NCI-H128 (cell line): Measurements from ENCODE around the gene SLC5A10.
"Not testable (repeated sequence)": the region's sequence is repeated elsewhere in the genome, so short reads cannot be mapped to it uniquely, and the experiment has no call there.

ENCODE experiments used
- DNase-seq: peaks from one replicate; lab custom pipeline; 2025; ENCODE audit not compliant: unreplicated experiment; lab: John Stamatoyannopoulos, UW

Gene SLC5A10

DNA sequence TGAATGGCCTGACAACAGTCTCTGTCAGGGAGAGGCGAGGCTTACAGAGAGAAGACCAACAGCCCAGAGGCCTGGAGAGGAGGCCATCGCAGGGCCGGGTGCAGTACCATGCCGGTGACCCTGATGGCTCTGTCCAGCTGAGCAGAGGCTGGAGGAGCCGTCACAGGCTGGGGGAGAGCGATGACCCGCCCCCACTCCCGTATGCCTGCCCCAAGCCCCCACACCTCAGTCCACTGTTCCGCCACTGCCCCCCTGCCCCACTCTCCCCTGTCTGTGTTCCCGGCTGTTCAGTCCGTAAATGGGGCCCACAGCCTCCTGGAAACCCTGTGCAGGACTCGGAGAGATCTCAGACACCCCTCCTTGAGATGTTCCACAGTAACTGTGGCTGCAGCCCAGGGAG lies 65.4 kb downstream of the SLC5A10 start:
- DNase-seq: no peak

DNA sequence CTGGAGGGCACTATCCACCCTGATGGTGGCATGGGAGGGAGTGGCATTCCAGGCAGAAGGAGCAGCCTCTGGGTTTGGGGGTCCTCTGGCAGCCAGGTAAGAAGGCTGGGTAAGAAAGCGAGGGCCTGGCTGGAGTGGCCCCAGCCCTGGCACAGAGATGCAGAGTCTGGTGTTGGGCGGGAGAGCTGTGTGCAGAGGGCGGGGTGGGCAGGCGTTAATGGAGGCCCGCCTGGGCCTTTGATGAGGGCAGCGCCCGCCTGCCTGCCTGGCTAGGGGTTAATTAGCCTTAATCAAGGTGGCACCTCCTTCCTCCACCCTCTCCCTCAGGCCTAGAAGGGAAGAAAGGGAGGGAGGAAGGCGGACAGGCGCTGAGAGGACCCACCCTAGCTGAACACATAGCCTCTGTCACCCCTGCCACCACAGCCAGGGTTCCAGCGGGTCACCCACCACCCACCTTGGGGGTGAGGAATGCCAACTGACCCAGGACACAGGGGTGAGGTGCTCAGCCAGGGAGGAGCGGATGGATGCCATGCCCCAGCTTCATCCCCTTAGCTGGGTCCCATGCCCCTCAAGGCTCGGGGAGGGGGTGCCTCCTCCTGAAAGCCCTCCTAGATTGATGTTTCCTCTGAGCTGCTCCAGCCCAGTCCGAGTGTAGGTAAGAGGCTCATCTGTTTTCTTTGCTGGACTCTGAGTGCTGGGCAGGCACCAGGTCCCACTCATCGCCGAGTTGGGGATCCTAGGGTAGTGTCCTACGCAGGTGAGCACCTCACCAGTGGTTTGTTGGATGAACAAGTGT lies 66.0 kb downstream of the SLC5A10 start:
- no peak for DNase-seq

DNA sequence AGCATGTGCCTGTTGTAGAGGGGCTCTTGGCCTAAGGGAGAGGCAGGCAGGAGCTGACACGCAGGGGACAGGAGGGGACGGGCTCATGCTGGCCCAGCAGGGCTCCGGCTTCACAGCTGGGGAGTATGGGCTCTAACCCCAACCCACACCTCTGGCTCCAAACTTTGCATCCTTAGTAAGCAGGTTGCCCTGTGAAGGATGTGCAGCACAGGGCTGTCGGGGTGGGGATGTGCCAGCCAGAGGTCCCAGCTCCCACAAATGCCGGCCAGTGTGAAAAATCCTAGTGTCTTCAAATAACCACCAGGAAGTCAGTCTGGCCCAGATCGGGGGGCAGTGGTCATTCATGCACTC lies 66.6 kb downstream of the SLC5A10 start:
- no peak for DNase-seq

DNA sequence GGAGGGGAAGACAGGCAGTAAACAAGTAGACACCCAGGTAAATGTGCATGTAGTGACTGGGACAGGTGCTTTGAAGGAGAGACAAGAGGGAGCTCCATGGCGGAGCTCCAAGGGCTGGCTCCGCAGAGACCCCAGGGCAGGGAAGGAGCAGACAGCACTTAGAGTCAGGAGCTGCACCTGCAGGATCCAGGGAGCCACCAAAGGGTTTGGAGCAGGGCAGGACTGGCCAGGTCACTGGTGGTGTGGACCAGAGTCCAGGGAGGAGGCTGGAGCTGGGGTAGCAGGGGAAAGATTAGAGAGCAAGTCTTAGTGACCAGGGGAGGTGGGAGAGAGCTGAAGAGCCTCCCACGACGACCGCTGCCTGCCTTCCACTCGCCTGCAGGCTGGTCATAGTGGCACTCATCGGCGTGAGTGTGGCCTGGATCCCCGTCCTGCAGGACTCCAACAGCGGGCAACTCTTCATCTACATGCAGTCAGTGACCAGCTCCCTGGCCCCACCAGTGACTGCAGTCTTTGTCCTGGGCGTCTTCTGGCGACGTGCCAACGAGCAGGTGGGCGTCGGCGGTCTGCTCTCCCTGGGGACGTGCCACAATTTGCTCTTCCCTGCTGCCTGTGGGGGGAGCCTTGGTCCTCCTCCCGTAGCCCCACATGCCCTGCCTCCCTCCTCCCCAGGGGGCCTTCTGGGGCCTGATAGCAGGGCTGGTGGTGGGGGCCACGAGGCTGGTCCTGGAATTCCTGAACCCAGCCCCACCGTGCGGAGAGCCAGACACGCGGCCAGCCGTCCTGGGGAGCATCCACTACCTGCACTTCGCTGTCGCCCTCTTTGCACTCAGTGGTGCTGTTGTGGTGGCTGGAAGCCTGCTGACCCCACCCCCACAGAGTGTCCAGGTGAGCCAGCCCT lies 67.3 kb downstream of the SLC5A10 start:
- no peak for DNase-seq

DNA sequence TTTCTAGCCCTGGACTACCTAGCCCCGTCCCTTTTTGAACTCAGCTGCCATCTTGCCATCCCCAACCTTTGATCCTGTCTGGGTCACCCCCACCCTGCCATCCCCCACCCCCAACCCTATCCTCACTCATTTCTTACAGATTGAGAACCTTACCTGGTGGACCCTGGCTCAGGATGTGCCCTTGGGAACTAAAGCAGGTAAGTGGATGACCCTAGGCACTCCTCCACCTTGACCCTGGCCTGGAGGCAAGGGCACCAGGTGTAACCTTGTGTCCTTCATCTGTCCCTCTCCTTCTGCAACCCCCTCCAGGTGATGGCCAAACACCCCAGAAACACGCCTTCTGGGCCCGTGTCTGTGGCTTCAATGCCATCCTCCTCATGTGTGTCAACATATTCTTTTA lies 68.1 kb downstream of the SLC5A10 start:
- DNase-seq: no peak

DNA sequence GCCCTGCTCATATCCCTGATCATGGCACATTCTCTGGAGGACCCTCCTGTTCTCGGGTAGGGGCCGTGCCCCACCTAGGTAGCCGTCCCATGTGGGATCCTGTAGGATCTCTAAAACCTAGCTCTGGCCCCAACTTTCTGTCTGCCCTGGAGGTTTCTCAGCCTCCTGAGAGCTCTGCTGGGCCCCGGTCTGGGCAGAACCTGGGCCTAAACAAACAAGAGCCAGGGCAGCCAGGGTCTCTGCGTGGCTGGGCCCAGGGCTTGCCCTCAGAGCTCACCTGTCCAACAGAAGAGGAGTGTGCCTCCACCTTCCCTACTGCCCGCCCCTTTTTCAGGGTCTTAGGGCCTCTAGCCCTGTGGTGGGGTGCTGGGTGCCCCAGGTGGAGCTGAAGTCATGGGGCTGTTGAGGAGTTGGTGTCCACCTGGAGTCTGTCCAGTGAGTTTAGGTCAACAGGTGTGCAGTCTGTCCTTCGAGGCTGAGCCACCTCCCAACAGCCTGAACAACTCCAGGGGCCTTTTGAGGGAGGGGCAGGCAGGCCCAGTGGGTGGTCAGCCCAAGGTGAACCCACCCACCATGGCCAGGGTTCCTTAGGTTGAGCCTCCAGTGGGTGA lies 69.2 kb downstream of the SLC5A10 start:
- not testable (repeated sequence) for DNase-seq

DNA sequence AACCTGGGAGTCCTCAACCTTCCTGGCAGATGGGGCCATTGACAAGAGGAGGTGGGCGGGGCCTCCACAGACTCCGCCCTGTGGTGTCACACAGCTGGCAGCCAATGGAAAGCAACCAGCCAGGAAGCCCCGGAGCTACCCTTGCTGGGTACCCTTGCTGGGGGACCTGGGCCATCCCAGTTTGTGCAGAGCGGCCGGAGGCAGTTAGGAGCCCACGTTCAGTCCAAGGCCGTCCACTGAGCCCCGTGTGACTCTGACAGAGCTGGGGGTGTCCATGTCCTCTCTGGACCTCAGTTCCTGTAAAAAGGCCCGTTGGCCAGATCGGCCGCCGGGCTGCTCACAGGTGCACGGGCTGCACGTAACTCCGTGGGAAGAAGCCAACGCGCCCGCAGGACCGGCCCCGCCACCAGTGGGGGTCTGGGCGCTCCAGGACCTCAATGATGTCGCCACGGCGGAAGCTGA lies 69.7 kb downstream of the SLC5A10 start:
- DNase-seq: no peak

DNA sequence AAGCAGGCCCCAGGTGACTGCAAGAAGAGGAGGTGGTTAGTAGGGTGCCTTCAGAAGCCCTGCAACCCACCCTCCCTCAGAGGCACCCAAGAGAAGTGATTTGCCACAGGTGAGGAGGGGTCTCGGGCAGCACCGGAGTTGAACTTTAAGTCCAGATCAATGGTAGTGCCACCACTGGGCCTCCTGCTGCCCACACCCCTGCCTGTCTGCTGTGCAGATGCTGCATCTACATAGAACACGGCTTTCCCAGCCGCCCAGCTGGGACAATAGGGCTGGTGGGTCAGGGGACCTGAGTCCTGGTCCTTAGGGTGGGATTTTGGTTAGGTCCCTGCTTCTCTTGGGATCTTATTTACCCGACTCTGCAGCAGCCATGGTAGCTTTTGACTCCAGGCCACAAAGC lies 70.2 kb downstream of the SLC5A10 start:
- DNase-seq: no peak

DNA sequence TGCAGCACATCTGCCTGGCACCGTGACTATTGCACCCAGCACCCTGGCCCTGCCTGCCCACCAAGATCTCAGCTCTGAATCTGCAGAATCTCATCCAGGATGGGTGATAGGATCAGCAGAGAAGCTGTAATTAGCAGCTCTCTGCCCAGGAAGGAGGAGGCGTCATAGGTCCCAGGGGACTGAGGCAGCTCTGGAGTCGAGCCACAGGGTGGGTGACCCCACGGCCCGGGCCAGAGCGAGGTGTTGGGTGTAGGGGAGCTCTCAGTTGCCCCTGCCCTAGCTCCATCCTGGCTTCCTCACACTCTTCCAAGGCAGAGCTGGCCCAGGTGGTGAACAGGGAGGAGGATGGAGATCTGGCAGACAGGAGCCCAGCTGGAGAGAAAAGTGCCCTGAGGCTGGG lies 70.8 kb downstream of the SLC5A10 start:
- DNase-seq: no peak

DNA sequence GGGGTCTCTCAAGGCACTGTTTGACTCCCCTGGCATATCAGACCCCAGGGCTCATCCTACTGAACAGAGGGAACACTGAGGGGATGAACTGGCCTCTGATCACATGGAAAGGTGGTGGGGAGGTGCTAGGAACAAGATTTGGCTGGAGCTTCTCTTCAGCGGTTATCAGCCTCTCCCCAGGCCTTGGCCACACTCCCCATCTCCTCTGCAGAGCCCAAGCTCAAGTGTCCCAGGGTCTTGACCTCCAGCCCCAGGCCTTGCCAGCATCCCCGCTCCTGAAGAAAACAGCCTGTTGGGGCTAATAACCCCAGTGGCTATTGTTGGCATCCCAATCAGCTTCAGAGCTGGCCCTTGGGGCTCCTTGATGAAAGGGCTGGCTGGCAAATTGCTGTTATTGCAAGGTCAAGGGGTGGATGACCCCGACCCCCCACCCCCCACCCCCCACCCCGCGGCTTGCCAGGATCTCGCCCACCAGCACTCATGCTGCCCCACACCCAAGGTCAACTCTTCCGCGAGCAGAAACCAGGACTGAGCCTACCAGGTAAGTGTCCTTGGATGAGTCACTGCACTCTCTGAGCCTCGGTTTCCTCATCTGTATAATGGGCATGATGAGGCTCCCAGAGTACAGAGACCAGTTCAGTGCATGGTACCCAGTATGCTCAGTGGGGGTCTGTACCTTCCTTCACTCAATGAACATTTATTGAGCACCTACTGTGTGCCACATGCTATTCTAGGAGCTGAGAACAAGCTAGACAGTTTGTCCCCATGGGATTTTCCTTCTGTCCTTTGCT lies 71.4 kb downstream of the SLC5A10 start:
- no peak for DNase-seq

DNA sequence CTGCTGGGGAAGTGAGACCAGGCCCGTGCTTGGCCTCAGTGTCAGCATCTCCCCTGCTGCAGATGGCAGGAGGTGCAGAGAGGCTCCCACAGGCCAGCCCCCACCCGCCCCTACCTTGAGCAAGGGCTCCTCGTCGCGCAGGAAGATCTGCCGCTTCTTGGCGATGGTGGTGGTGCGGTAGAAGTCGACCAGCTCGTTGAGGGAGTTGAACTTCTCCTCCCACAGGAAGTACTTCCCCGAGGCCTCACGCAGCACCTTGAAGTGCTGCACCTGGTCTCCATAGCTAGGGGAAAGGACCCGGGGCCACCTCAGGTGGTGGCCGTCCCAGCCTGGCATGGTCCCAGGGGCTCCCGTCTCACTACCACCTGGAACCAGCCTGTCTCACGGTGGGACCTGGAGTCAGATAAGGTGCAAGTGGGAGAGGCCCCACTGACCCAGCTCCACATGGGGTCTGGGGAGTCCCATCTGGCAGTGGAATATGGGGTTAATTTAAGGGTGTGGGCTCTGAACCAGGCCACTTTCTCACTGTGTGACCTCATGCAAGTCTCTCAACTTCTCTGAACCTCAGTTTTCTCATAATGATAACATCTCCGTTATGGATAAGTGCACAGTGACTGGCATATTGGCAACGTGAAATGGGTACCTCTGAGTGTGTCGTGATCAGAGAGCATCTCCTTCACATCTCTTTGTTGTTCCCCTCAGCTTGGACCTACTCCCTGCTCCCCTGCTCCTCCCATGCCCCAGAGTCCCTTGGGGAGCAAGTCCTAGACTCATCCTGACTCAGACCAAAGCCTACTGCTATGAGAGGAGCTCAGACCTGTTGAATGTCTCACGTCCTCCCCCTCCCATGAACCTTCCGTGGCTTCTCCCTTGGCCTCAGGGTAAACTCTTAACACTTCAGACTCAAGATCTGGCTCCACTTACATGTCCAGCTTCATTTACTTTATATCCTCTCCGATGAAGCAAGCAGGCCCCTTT lies 72.4 kb downstream of the SLC5A10 start:
- DNase-seq: no peak

DNA sequence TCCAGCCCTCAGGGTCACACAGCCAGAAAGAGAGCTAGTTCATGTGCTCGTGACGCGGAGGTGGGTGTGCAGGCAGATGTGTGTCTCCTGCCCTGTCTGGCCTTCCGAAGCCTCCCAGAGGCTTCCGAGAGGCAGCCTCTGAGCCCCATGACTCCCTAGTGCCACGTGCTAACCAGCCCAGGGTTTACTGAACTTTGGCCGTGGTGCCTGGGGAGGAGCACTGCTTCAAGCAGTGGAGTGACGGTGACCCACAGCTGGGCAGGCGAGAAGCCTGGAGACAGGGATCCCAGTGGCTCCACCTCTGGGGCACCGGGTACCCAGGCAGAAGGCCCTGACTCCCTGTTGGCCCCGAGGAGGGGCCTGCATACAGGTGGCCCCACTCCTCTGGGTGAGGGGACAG lies 76.7 kb downstream of the SLC5A10 start:
- DNase-seq: not testable (repeated sequence)

DNA sequence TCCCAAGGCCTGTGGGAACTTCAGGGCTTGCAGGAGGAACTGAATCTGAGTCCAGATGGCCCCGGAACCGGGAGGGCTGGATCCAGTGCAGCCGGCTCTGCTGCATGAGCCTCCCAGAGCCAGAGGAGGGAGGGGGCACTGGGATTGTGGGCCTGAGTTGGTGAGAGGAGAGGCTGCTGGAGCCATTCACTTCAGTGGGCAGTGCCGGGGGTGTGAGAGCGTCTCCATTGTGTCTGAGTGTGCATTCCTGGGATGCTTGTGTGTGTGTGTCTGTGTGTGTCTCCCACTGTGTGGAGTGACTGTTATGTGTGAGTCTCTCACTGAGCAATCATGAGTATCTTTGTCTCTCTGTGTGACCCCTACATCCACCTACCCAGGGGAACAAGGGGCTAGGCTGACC lies 77.8 kb downstream of the SLC5A10 start:
- DNase-seq: not testable (repeated sequence)

DNA sequence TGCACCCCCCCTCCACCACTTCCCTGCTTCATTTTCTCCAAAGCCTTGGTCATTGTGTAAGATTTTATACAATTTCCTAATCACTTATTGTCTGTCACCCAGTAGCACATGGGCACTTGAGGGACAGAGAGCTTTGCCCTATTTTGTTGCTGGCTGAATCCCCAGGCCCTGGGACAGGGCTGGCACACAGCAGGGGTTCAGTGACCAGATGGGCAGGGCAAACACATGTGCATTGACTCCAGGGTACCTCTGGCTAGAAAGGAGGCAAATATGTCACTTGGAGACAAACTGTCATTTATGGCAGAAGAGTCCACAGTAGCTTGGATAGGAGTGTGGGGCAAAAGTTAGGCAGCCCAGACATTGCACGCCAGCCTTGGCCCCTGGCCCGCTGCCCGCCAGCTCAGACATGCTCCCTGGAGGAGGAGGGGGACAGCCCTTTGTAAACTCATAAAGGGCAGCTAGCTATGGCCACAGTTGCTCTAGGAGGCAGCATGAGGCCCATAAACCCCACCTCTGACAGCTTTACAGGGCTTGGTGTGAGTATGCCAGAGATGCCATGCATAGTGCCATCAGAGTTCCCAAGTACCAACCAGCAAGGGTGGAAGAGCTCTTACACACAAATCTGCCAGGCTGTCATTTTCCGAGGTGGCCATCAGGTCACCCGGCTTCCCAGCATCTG lies 78.9 kb downstream of the SLC5A10 start:
- DNase-seq: not testable (repeated sequence)

DNA sequence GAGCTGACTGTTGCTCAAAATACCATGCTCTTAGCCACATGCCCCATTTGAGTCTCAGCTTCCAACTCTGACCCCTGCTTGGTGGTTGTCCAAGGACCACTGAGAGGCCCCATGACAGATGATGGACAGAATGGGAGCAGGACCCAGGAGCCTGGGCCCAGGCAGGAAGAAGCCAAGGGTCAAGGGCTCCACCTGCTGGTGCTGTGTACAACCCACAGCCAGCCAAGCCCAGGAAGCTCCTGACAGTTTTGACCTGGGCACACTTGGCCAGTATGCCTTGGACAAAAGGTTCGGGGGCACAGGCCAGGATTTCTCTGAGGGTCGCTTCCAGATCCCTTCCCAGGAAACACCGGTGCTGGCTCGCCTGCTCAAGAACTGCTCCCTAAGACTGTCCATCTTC lies 79.8 kb downstream of the SLC5A10 start:
- not testable (repeated sequence) for DNase-seq

DNA sequence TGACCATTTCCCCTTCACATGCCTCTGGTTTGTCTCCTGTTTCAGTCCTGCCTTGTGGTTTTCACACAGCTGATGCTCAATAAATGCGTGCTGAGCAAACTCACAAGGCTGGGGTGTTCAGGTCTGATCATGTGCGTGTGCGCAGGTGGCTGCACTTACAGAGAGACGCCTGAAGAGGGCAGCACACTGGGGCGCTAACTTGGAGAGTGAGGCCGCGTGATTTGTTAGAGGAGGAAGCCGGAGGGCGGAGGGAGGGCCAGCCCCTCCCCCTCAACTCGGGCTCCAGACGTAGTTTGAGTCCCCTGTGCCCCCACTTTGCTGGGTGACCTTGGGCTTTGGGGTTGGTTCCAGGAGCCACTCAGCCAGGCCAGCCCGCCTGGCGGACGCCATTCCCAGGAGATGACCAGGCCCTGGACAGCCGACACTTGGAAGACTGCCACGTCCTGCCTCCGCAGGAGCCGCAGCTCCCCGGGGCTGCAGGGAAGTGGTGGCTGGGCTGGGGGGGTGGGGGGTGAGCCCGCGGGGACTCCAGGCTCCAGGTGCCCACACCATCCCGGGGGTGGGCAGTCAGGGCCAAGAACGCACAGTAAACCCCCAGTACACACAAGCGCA lies 80.5 kb downstream of the SLC5A10 start:
- not testable (repeated sequence) for DNase-seq

DNA sequence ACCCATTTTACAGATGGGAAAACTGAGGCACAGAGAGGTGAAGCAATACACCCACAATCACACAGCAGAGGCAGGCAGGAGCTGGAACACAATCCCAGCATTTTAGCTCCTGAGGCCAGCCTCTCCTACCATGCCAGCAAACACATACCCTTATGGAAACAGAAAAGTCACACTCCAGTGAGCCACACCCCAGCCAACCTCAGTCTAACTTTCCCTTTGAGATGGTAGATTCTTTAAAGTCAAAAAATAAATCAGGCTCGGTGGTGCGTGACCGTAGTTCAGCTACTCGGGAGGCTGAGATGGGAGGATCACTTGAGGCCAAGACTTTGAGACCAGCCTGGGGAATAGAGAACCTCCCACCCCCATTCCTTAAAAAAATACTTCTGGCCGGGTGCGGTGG lies 84.2 kb downstream of the SLC5A10 start:
- DNase-seq: not testable (repeated sequence)

DNA sequence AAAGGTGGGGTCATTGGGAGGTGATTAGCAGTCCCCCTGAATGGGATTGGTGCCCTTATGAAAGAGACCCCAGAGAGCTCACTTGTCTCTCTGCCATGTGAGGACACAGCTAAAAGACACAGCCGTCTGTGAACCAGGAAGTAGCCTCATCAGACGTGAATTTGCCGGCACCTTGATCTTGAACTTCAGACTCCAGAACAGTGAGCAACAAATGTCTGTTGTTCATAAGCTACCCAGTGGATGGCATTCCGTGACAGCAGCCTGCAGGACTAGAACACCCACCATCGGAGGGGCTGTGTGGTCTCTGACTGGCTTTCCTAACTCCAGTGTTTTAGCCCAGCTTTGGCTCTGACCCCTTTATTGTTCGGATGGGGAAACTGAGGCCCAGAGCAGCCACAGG lies 85.6 kb downstream of the SLC5A10 start:
- DNase-seq: not testable (repeated sequence)

DNA sequence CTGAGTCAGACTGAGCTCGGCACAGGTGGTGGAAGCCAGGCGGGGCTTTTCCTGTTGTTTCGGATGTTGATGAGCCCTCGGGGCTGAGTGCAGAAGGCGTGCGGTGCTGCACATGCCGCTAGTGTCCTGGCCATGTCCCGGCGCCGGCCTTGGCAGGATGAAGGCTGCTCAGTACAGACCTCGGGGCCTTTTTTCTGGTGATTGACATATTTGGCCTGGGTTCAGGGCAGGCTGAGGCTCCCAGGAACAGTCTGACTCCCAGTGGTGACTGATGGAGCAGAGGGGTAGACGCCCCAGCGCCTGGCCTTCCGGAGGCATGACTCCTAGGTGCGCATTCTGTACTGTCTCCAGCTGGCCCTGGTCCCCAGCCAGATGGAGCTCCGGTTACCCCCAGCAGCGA lies 86.0 kb downstream of the SLC5A10 start:
- not testable (repeated sequence) for DNase-seq
